Spleen (tissue), 13 donors: Measurements from ENCODE around the gene TPD52L2. TPM values are rescaled to one million over a fixed set of nuclear protein-coding genes. Genes with fewer than 3 reads are reported as not detected.
A peak's percentile ranks its signal among the peaks of the same experiment; 100 is the strongest.

ENCODE experiments used
- DNase-seq: peaks from one replicate; pipeline ENCODE4 v3.0.0-alpha.2; 2020
- H3K27ac ChIP-seq, 8 donors: fragments of 200-600 bp; sonication (generic) in 7 of 8; 1 replicate in 4 of 8; 2 replicates in 4 of 8; pipeline versions ENCODE4 v1.5.0 to v1.8.0; 2016 to 2021; ENCODE audit warnings: inconsistent platforms in 4 of 8, mild to moderate bottlenecking in 4 of 8, moderate library complexity in 1 of 8
- H3K27me3 ChIP-seq, 7 donors: fragments of 200-600 bp; sonication (generic) in 6 of 7; replicated peaks in 1 of 7; 1 replicate in 4 of 7; 2 replicates in 3 of 7; pipeline versions ENCODE4 v1.5.0 to v1.8.0; 2016 to 2021; ENCODE audit warnings: inconsistent platforms in 3 of 7, mild to moderate bottlenecking in 1 of 7
- H3K36me3 ChIP-seq, 6 donors: fragments of 200-600 bp; sonication (generic) in 5 of 6; 1 replicate in 4 of 6; 2 replicates in 2 of 6; pipeline versions ENCODE4 v1.5.0 to v1.8.0; 2016 to 2021; ENCODE audit warnings: inconsistent platforms in 2 of 6
- H3K4me1 ChIP-seq, 6 donors: fragments of 200-600 bp; sonication (generic) in 5 of 6; 1 replicate in 3 of 6; 2 replicates in 3 of 6; pipeline versions ENCODE4 v1.5.0 to v1.8.0; 2016 to 2021; ENCODE audit warnings: inconsistent platforms in 3 of 6
- H3K4me3 ChIP-seq, 8 donors: fragments of 200-600 bp; sonication (generic) in 7 of 8; 1 replicate in 4 of 8; 2 replicates in 4 of 8; pipeline versions ENCODE4 v1.5.0 to v1.8.0; 2016 to 2021; ENCODE audit warnings: inconsistent platforms in 4 of 8, mild to moderate bottlenecking in 4 of 8, moderate library complexity in 2 of 8
- H3K9me3 ChIP-seq, 8 donors: fragments of 200-600 bp; sonication (generic) in 7 of 8; 1 replicate in 4 of 8; 2 replicates in 4 of 8; pipeline versions ENCODE4 v1.5.0 to v1.8.0; 2016 to 2021; ENCODE audit warnings: inconsistent platforms in 4 of 8
- POLR2A ChIP-seq, 3 donors: fragments of 450-650 bp; IDR thresholded peaks; one replicate each; pipeline ENCODE4 v1.5.1; 2017; ENCODE audit warnings: antibody characterized with exemption in 3 of 3, mild to moderate bottlenecking in 1 of 3
- POLR2AphosphoS5 ChIP-seq, 3 donors: sonication (generic); formaldehyde crosslinking; IDR thresholded peaks; one replicate each; pipeline ENCODE4 v1.5.1; 2017; ENCODE audit warnings: antibody characterized with exemption in 3 of 3
- WGBS, 5 donors: extraction: QIAGEN DNeasy Blood & Tissue Kit in 3 of 5; methylation state at CpG; one replicate each; pipeline versions ENCODE4 v1.1.5 to v1.1.7; 2013 to 2018; 5-methylcytosine and 5-hydroxymethylcytosine counted together
- intact Hi-C: fragments of 100-400 bp; cut with DNase I; formaldehyde crosslinking; loops from one replicate; pipeline ENCODE4 v1.15.0; 2023; ENCODE audit warnings: low total_unique reads
- long read RNA-seq, 2 donors: transcript quantifications; one replicate each; lab custom pipeline, GENCODE V29; 2026
- polyA plus RNA-seq, 3 donors: library from polyadenylated mRNA; stranded (reverse); fragments of 200-250 nt; gene quantifications; one replicate each; pipeline ENCODE4 v1.2.1, GENCODE V29; 2013
- total RNA-seq, 7 donors: library from RNA; depleted of rRNA in 3 of 7; stranded (reverse); fragments of >200 nt in 3 of 7; fragmentation: NEBNext Ultra II Directional in 4 of 7; extraction: Animal tissue kit (Norgen Biotek cat#: 25700) in 4 of 7; gene quantifications; one replicate each; pipeline versions ENCODE4 v1.1.0 to v1.2.1, GENCODE V29; 2016 to 2021
- TF ChIP-seq, protein P1 (sequence below), 11 experiments: fragments of 200-600 bp in 7 of 11; fragments of 450-650 bp in 4 of 11; sonication (generic) in 4 of 11; IDR thresholded peaks in 8 of 11; conservative IDR thresholded peaks in 3 of 11; 1 replicate in 7 of 11; 2 replicates in 4 of 11; pipeline versions ENCODE4 v1.4.0 to v1.8.0; 2016 to 2021; ENCODE audit warnings: antibody characterized with exemption in 11 of 11, inconsistent platforms in 4 of 11, mild to moderate bottlenecking in 1 of 11
- donor health status: healthy with polysubstance abuse.
- donor health status: DM: no; HTN: no; CAD: no; lungs with moderate emphysema.
- donor health status: DM: no; HTN: no; CAD: no.
- donor health status: Bipolar disorder and iron deficiency.
- donor health status: healthy.
- donor health status: DM: no; HTN: no; CAD: no.
- donor health status: DM: yes; HTN: yes; CAD: no.

TPD52L2 gene
- total RNA-seq, result 100 to 1,000 TPM in 1 of 7 donors, 10 to 100 TPM in 6; 66.3 to 102 (median 92.1) TPM
- polyA plus RNA-seq, result 10 to 100 TPM; 60.2 to 94.6 (median 63.5) TPM
- long read RNA-seq, donor 1, full-length matches to known transcripts, result 28 of 28 reads
- long read RNA-seq, donor 1, partial matches to known transcripts, result 0 of 28 reads
- long read RNA-seq, donor 1, other reads (novel, unspliced or antisense), result 0 of 28 reads
- long read RNA-seq, donor 2, transcript TPD52L2-203 (6 exons, 2,237 nt), result minor isoform, 10 of 22 reads
- long read RNA-seq, donor 2, transcript TPD52L2-202 (7 exons, 2,297 nt), result major isoform, 11 of 22 reads
- long read RNA-seq, donor 2, partial matches to known transcripts, result 0 of 22 reads
- long read RNA-seq, donor 2, other reads (novel, unspliced or antisense), result 0 of 22 reads

GRCh38 chr20:63864978-63865640 lies at the start of gene TPD52L2:
TPD52L2 (plus strand) TSS chr20:63865270; CDS start chr20:63865366, 96 bp downstream.
- Histone ChIP-seq H3K9me3 (no peaks in the 10 kb centered on the region), H3K27me3 (no peaks in the 10 kb centered on the region), H3K4me3 (peak within 1 kb of the TSS; percentile 67 to 94 (median 88)), H3K36me3 (peaks cover 0 to 58% (median 33%) of the 10 kb centered on the region in 6 donors), H3K27ac (peak within 1 kb of the TSS; percentile 91 to 99 (median 97)), H3K4me1 (peaks cover 22 to 85% (median 63%) of the 10 kb centered on the region in 6 donors)
- DNase-seq, result peak; percentile 98
- WGBS, 5 donors, result 0 to 1% (median 0%) methylated on average over 34 to 68 of the region's 68 CpGs
- TF ChIP-seq, protein P1, sequence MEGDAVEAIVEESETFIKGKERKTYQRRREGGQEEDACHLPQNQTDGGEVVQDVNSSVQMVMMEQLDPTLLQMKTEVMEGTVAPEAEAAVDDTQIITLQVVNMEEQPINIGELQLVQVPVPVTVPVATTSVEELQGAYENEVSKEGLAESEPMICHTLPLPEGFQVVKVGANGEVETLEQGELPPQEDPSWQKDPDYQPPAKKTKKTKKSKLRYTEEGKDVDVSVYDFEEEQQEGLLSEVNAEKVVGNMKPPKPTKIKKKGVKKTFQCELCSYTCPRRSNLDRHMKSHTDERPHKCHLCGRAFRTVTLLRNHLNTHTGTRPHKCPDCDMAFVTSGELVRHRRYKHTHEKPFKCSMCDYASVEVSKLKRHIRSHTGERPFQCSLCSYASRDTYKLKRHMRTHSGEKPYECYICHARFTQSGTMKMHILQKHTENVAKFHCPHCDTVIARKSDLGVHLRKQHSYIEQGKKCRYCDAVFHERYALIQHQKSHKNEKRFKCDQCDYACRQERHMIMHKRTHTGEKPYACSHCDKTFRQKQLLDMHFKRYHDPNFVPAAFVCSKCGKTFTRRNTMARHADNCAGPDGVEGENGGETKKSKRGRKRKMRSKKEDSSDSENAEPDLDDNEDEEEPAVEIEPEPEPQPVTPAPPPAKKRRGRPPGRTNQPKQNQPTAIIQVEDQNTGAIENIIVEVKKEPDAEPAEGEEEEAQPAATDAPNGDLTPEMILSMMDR (IDR thresholded peaks at IDR 0.05 in 8 of 11, conservative IDR thresholded peaks at IDR 0.05 in 3 of 11), result peak in 2 of 11 experiments; percentile 29 to 37
- TF ChIP-seq POLR2A (IDR thresholded peaks at IDR 0.05), result peak; percentile 45 to 77 (median 61)
- TF ChIP-seq POLR2AphosphoS5 (IDR thresholded peaks at IDR 0.05), result peak; percentile 95 to 98 (median 98)
- intact Hi-C loops, result loop anchor here (10.0 kb wide), 1 partner anchor 160 kb away; the partner anchor contains the start of genes ARFRP1 and ZGPAT

GRCh38 chr20:63815615-63816253 lies 49.3 kb upstream of the TPD52L2 start:
- 76 to 92% (median 85%) methylated on average over 11 to 14 of the region's 14 CpGs for WGBS, 5 donors
- no peaks in the 10 kb centered on the region for H3K9me3 ChIP-seq
- H3K27ac ChIP-seq, result peak overlapping the region in 1 of 8 donors; percentile 33
- H3K4me1 ChIP-seq, result peaks cover 4 to 74% (median 33%) of the 10 kb centered on the region in 6 donors
- H3K4me3 ChIP-seq, result no peak overlapping the region
- no peaks in the 10 kb centered on the region for H3K36me3 ChIP-seq
- TF ChIP-seq POLR2AphosphoS5 (IDR thresholded peaks at IDR 0.05) (no peak), POLR2A (IDR thresholded peaks at IDR 0.05) (no peak)
- TF ChIP-seq, protein P1 (IDR thresholded peaks at IDR 0.05 in 8 of 11, conservative IDR thresholded peaks at IDR 0.05 in 3 of 11), result no peak
- H3K27me3 ChIP-seq, result no peaks in the 10 kb centered on the region
- no peak for DNase-seq
- intact Hi-C loops, result no loop called here

- peak overlapping the region; percentile 41 to 81 (median 64) for H3K27ac ChIP-seq
- no peaks in the 10 kb centered on the region for H3K36me3 ChIP-seq
- H3K4me3 ChIP-seq, result peak overlapping the region in 3 of 8 donors; percentile 9 to 37 (median 23)
- WGBS, 5 donors, result 56 to 75% (median 62%) methylated on average over 23 to 24 of the region's 24 CpGs
- H3K9me3 ChIP-seq, result no peaks in the 10 kb centered on the region
- TF ChIP-seq POLR2A (IDR thresholded peaks at IDR 0.05), result no peak
- peak in 2 of 3 donors; percentile 7 to 31 for TF ChIP-seq POLR2AphosphoS5 (IDR thresholded peaks at IDR 0.05)
- TF ChIP-seq, protein P1 (IDR thresholded peaks at IDR 0.05 in 8 of 11, conservative IDR thresholded peaks at IDR 0.05 in 3 of 11), result peak in 7 of 11 experiments; percentile 8 to 51 (median 37)
- no peaks in the 10 kb centered on the region for H3K27me3 ChIP-seq
- intact Hi-C loops, result no loop called here
- H3K4me1 ChIP-seq, result peaks cover 8 to 82% (median 41%) of the 10 kb centered on the region in 6 donors
- no peak for DNase-seq
These were observed 45.7 kb upstream of the TPD52L2 start for GRCh38 chr20:63819224-63819921.
